NK-92 (cell line): Measurements from ENCODE around the gene KRT15.

ENCODE experiments used
- DNase-seq: peaks from one replicate; lab custom pipeline; 2025; ENCODE audit not compliant: unreplicated experiment; lab: John Stamatoyannopoulos, UW

KRT15 gene

DNA sequence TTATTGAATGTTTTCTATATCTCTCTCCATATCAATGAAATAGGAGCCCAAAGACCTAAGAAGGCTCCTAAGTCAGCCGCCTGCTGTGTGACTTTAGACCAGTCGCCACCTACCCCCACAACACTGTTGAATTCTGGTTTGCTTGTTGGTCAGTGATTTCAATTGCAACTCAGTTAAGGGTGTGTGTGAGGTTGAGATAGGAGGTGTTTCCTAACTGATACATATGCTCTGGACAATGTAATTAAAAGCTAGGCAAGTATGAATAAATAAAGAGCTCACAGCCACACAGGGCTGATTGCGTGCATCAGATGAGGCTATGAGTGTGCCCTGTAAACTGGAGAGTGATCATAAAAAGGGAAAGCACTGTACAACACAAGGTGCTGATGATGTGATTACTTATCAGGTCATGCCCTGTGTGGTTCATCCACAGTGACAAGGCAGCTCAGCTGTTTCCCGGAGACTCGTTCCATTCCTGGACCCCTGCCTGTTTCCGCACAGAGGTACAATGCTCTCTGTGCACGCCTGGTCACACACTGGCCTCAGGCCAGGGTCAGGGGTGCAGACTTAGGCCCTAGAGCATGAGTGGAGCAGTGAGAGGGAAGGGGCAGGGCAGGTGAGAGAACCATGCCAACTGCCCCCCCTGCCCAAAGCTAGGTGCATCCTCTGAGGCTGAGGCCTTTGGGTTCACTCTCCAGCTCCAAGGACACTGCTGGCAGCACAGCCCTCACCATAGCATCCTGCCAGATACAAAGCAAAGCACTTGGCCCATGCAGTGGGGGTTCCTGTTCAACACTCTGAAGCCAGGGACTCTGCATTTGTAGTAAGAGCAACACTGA is 34.5 kb downstream of the KRT15 start:
- DNase-seq, result no peak

DNA sequence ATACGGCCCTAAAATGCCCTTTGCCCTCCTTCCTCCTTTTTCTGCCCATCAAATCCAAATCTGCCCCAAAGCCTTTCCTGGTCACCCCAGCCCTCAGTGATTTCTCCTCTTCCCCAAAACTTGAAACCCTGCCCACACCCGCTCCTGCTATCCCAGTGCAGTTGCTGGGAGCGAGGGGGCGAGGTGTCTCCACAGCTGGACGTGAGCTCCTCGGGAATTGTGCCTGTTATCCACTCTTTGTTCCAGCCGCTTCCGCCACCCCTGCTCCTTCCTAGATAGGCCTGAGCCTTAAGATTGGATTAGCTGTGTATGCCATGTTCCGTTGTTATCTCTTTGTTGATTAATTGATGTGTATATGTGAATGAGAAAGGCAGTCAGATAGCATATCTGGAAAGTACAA is 35.2 kb downstream of the KRT15 start:
- DNase-seq, result no peak

- DNase-seq, result no peak
Observed at GRCh38 chr17:41481036-41481435, 37.7 kb downstream of the KRT15 start, which contains the start of gene KRT35. KRT35 (minus strand) TSS chr17:41481151; CDS start chr17:41481097, 54 bp downstream.

GRCh38 chr17:41480581-41480980 is 38.1 kb downstream of the KRT15 start:
- DNase-seq, result no peak

GRCh38 chr17:41480136-41480535 is 38.6 kb downstream of the KRT15 start:
- no peak for DNase-seq

DNA sequence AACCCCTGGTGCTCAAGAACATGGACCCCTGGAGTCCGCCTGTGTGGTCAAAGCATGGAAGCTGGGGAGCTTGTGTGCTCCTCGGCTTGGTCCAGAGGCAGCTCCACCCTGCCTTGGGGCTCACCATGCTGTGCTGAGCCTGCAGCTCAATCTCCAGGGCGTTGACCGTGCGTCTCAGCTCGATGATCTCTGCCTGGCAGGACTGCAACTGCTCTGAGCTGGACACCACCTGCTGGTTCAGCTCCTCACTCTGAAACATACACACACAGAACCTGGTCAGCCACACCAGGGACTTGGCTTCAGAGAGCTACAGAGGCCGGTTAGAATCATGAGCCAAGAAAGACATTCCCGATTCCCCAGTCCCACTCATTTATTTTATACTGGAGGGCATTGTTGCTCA is 40.5 kb downstream of the KRT15 start:
- DNase-seq, result no peak

DNA sequence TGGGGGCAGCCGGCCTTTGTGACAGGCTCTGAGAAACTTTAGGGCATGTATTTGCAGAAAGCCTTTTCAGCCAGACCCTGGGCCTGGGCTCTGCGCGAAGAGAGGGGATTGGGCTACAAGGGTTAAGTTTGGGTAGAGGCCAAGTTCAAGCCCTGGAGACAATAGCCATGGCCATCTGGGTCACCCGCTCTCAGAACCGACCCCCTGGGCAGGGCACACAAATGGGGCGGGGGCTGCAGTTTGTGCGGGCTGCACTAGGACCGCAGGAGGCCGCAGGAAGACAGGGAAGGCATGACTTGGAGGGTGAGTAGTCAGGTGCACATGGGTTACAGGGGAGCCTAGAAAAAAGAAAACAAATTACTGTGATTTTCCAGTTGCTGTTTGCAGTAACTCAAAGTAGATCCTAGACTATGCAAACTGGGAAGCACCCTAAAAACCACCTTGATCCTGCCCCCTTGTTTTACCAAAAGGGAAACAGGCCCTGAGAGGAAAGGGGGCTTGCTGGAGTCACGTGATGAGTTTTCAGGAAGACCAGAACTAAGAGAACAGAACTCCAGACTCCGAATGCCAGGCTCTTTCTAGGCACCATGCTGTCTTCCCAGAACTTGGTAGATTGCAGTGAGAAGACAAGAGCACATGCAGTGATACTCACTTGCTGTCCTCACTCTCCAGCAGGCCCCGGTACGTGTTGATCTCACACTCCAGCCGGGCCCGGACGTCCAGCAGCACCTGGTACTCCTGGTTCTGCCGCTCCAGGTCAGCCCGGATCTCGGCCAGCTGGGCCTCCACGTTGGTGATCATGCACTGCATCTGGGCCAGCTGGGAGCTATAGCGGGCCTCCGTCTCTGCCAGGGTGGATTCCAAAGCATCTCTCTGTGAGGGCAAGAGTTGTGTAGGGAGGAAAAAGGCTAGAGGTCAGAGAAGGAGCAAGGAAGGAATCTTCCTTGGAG is 41.5 kb downstream of the KRT15 start:
- no peak for DNase-seq

- no peak for DNase-seq
Observed at GRCh38 chr17:41475421-41475820, 43.3 kb downstream of the KRT15 start.

DNA sequence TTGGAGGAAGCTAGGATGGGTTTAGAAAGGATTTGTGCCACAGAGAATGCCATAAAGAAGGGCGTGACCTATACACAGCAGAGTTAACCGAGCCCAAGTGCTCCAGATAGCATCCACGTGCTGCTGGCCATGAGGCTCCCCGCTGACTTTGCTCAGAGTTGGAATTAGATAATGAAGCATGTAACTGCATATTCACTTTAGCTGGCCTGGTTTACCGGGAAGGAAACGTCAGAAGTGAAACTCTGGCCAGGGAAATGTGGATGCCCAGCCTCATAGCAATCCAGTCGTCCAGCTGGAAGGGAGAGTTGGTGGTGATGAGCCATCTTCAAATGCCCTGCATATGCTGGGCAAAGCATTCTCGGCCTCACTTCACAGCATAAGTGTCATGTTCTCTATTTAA is 43.8 kb downstream of the KRT15 start:
- DNase-seq, result no peak

DNA sequence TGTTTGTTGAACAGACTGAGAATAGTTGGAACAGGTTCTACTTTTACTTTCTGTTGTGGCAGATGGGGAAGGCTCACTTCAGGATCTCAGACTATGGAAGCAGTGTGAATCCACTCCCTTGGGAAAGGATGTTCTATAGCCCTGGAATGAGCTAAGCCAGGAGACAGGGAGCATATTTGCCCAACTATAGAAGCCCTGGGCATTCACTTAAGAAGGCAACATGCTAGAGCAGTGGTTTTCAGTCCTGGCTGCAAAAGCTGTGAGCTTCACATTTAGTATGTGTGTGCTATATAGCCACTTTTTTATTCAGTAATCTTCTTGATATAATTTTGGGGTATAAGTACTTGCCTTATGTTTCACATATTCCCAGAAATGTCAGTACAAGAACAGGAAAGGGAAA is 50.3 kb downstream of the KRT15 start:
- no peak for DNase-seq

DNA sequence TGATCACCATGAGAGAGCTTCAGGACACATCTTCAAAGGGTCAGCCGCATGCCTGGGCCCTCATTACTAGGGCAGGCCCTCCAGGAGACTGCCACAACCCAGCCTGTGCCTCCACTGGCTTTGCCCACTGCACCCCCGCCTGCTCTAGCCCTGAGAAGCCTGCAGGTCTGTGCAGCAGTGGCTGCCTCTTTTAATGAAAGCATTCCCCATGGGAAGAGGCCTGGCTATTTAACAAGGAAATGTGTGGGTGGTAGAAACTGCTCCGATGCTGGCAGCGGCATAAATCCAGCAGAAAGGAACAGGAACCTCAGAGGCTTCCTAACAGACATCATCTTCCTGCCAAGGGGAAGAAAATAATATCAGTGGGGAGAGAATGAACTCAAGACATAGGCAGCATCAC is 51.1 kb downstream of the KRT15 start:
- DNase-seq, result no peak

DNA sequence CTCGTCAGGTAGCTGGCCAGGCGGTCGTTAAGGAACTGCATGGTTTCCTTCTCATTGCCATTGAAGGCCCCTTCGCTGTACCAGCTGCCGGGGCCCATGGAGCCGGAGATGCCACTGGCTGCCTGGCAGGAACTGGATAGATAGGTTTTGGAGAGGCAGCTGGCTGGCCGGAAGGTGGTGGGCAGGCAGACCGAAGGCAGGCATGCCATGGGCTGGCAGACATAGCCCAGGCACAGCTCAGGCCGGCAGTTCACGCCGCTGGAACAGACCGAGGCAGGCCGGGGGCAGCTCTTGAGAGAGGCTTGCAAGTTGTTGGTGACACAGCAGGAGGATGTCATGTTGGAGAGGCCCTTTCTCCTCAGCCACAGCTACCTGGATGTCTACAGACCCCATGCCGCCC is 51.7 kb downstream of the KRT15 start, which contains the start of gene KRT32:
KRT32 (minus strand) TSS at position 399 of the 400 bp plus-strand sequence; CDS start at position 338, 61 bp downstream.
- DNase-seq, result no peak

DNA sequence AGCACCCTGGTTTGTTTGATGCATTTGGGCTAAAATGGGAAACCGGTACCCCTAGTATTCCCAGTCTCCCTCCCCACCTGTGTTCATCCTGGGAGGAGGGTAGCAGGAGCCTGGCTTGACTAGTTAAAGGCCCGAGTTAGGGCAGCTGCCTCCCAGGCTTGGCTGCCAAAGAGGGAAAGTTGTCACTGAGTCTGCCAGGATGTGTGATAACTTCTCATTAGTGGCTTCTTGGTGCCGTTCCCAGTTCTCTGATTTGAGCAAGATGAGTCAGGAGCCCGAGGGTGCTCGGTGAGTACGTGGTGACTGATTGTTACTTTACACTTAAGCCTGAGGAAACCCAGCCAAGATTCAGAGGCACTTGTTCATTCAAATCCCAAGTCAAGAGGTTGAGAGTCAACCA is 54.0 kb downstream of the KRT15 start:
- DNase-seq, result no peak

- DNase-seq, result no peak
Observed at GRCh38 chr17:41464173-41464572, 54.5 kb downstream of the KRT15 start.

- no peak for DNase-seq
Observed at GRCh38 chr17:41463746-41464145, 54.9 kb downstream of the KRT15 start.
